HEK293 (cell line): ENCODE results near the gene PLAU.

Experiments
- MEIS1 ChIP-seq: sonication (generic); formaldehyde crosslinking; IDR thresholded peaks from 2 replicates; pipeline ENCODE4 v1.8.1; 2022; ENCODE audit warnings: missing genetic modification reagents, mild to moderate bottlenecking, borderline replicate concordance
- ZBTB21 ChIP-seq: fragments of 450-650 bp; formaldehyde crosslinking; IDR thresholded peaks from 2 replicates; pipeline ENCODE4 v1.5.1; 2017; ENCODE audit warnings: missing biosample characterization, missing genetic modification characterization
- ZBTB8A ChIP-seq: fragments of 450-650 bp; formaldehyde crosslinking; IDR thresholded peaks from 2 replicates; pipeline ENCODE4 v1.5.1; 2016; ENCODE audit warnings: missing biosample characterization, missing genetic modification characterization
- ZNF157 ChIP-seq: fragments of 450-650 bp; formaldehyde crosslinking; IDR thresholded peaks from 2 replicates; pipeline ENCODE4 v1.5.1; 2016; ENCODE audit warnings: missing biosample characterization, missing genetic modification characterization
- TF ChIP-seq, protein P1 (sequence below): IDR thresholded peaks from 2 replicates; pipeline ENCODE4 v1.6.1; 2011; ENCODE audit warnings: mild to moderate bottlenecking, low read depth, low read length, borderline replicate concordance
- TF ChIP-seq, protein P2 (sequence below): fragments of 450-650 bp; formaldehyde crosslinking; IDR thresholded peaks from 2 replicates; pipeline ENCODE4 v1.5.1; 2016; ENCODE audit warnings: missing biosample characterization, missing genetic modification characterization

DNA sequence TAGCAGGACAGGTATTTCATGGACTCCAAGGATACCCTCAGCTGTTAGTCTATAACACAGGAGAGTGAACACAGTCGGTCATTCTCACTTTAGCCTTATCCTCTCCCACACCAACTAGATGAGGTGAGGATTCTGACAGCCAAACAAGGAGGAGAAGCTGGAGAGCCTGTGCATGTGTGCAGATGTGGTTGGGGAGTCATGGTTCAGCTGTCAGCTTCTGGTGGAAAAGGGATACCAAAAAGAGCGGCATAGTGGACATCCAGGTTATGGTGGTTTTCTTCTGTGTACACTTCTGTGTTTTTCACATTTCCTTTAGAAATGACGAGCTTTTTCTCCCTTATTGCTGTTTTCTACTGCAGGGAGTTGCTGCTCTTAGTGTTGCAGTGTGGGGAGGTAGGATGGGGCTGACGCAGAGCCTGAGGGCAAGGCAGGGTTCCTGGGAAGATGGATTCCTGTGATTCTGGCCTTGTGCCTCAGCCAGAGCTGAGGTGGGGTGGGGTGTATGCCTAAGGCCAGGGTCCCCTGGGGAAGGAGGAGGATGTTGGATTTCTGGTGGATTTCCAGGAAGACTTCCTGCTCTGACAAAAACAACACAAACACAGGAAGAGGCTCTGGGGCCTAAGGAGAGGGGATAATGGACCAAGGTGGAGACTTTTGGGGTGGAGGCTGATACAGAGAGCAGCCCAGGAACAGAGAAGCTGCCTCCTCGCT is 26.6 kb downstream of the PLAU start:
- TF ChIP-seq, protein P1, sequence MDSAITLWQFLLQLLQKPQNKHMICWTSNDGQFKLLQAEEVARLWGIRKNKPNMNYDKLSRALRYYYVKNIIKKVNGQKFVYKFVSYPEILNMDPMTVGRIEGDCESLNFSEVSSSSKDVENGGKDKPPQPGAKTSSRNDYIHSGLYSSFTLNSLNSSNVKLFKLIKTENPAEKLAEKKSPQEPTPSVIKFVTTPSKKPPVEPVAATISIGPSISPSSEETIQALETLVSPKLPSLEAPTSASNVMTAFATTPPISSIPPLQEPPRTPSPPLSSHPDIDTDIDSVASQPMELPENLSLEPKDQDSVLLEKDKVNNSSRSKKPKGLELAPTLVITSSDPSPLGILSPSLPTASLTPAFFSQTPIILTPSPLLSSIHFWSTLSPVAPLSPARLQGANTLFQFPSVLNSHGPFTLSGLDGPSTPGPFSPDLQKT: no peak
- no peak for TF ChIP-seq MEIS1 (CRISPR knock-in tag)
- TF ChIP-seq, protein P2, sequence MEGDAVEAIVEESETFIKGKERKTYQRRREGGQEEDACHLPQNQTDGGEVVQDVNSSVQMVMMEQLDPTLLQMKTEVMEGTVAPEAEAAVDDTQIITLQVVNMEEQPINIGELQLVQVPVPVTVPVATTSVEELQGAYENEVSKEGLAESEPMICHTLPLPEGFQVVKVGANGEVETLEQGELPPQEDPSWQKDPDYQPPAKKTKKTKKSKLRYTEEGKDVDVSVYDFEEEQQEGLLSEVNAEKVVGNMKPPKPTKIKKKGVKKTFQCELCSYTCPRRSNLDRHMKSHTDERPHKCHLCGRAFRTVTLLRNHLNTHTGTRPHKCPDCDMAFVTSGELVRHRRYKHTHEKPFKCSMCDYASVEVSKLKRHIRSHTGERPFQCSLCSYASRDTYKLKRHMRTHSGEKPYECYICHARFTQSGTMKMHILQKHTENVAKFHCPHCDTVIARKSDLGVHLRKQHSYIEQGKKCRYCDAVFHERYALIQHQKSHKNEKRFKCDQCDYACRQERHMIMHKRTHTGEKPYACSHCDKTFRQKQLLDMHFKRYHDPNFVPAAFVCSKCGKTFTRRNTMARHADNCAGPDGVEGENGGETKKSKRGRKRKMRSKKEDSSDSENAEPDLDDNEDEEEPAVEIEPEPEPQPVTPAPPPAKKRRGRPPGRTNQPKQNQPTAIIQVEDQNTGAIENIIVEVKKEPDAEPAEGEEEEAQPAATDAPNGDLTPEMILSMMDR (tag by site-specific recombination): no peak
- TF ChIP-seq ZNF157: no peak
- TF ChIP-seq ZBTB21 (tag by site-specific recombination): no peak
- TF ChIP-seq ZBTB8A: no peak
